HG03159 (cell line): ENCODE data around the gene COX18.

Source experiments
- ATAC-seq: cut with Tn5 transposase; IDR thresholded peaks from one replicate; pipeline ENCODE4 v1.9.1; 2021; ENCODE audit warnings: mild to moderate bottlenecking, moderate library complexity; ENCODE audit not compliant: unreplicated experiment

Gene COX18, protein sequence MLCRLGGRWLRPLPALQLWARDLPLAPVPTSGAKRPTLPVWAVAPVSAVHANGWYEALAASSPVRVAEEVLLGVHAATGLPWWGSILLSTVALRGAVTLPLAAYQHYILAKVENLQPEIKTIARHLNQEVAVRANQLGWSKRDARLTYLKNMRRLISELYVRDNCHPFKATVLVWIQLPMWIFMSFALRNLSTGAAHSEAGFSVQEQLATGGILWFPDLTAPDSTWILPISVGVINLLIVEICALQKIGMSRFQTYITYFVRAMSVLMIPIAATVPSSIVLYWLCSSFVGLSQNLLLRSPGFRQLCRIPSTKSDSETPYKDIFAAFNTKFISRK

GRCh38 chr4:73069338-73070073 is at the start of gene COX18:
Gene COX18 (minus strand): TSS chr4:73069716. CDS start chr4:73069649, 67 bp downstream.
- peak; percentile 83 for ATAC-seq

- ATAC-seq = no peak
These were observed 40.0 kb upstream of the COX18 start for GRCh38 chr4:73109493-73109892.

GRCh38 chr4:73104695-73105094 is 35.2 kb upstream of the COX18 start:
- no peak for ATAC-seq

GRCh38 chr4:73103799-73104503 is 34.4 kb upstream of the COX18 start:
- no peak for ATAC-seq

DNA sequence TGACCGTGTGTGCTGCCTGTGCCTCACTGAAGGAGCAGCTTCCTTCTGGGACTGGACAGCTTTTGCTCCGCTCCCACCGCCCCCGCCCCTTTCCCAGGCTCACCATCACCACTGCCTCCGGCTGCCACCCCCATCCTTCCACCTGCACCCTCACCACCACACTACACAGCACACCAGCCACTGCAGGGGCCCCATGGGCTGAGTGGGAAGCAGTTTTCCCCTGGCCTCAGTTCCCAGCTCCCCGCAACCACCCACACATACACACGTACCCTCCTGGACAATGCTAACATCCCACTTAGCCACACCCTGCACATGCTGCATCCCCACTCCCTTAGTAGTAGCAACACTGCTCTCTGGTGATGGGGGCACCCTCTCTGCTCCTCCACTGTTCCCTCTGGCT is 29.6 kb upstream of the COX18 start:
- no peak for ATAC-seq

DNA sequence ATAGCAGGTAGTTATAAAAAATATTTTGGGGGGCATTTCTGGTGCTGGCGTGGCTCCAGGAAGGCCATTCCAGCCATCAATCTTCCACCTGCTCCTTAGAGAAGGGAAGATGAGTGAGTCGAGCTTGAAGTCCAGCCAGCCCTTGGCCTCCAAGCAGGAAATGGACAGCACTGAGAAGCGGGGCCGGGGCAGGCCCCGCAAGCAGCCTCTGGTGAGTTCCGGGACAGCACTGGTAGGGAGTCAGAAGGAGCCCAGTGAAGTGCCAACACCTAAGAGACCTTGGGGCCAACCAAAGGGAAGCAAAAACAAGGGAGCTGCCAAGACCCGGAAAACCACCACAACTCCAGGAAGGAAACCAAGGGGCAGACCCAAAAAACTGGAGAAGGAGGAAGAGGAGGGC is 29.2 kb upstream of the COX18 start:
- ATAC-seq = no peak

- ATAC-seq = no peak
These were observed 28.5 kb upstream of the COX18 start for GRCh38 chr4:73098016-73098415.

DNA sequence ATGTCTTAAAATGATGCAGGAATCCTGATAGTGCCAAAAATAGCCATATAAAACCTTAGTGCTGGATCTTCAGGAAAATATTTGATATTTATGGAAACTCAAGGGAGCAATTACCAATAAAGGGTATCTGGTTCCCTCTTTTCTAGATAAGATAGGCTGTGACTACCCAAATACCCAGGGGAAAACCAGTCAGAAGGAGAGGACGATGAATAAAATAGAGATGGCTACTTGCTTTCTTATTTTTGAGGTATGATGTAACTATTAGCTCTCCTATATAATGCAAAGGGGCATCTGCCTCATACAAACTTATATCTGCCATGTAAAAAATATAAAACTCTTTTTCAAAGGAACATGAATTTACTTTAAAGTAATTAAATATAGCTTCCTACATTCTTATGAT is 23.4 kb upstream of the COX18 start:
- no peak for ATAC-seq

- no peak for ATAC-seq
These were observed 21.2 kb upstream of the COX18 start for GRCh38 chr4:73090738-73091137.

DNA sequence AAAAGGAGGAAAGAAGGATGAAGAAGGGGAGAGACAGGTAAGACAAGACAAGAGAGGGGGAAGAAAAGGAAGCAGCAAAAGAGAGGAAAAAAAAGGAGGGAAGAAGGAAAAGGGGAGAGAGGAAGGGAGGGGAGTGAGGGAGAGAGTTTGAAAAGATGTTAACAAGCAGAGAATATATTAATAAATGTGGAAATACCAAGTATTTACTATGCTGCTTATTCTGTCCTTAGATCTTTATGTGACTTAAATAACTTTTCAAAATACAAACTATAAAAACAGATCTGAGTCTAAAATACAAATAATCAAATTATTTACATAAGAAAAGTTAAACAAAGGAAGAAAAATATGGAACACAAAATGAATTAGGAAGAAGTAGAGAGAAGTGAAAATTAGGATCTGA is 18.4 kb upstream of the COX18 start:
- ATAC-seq = no peak

- ATAC-seq = no peak
These were observed 16.8 kb upstream of the COX18 start for GRCh38 chr4:73086095-73086868.

DNA sequence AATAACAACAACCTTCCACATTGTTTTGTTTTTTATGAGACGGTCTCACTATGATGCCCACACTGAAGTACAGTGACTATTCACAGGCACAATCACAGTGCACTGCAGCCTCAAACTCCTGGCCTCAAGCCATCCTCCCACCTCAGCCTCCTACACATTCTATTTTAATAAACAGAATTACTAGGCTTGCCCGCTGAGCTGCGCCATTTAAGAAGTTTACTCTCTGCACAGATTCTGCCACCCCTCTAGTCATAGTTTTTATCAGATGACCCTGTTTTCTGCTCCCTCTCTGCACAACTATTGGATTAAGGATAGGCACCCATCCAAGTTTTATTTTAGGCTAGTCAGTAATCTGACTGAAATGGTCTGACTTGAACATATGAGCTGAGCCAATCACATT is 11.3 kb upstream of the COX18 start:
- ATAC-seq = no peak

- no peak for ATAC-seq
These were observed 6.3 kb upstream of the COX18 start for GRCh38 chr4:73075832-73076231.

DNA sequence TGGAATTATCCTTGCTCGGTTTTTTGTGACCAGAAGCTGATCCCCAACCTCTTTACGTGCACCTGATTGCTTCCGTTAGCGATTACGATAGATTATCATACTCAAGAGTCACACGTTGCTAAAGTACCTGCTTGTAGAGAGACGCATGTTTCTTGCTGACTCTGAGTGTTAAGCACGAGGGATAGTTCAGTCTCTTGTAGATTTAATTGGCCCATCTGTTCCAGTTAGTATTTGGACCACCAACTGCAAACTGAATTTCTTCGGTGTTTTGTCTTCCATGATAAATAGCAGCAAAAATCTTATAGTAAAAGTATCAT is 516 bp upstream of the COX18 start:
- peak; percentile 10 for ATAC-seq

DNA sequence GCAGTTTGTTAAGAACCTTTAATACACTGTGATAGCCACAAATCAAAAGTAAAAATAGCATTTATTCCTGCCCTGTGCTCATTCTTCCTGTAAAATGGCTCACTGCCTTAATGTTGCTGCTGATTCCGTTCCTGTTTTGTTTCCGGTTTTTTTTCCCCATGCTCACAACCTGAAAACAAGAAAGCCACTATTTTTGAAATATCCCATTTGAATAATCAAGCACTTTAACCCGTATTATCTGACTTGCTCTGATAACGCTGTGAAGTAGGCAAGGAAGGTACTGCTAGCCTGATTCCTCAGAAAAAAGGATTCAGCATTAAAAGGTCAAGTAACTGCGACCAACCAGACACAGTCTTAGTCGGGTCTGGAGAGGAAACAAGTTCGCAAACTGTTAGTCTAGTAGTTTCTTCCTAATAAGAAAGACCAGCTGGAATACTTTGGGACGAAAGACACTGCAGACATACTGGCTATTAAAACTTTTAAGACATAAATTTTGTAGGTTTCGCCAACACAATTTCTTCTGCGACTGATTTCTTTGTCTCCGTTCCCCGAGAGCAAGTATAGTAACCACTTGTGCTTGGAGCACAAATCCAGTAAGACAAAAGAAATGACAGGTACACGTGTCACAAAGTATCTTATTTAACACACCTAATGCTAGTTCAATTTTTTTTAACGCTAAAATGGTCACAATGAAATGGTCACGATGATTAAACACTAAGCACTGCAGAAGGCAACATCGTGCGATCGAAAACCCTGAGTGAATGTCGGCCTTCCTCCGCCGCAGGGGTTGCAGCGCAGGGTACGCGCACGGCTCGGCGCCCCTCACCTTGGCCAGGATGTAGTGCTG is 802 bp downstream of the COX18 start:
- ATAC-seq = peak; percentile 1

- no peak for ATAC-seq
These were observed 1.5 kb downstream of the COX18 start for GRCh38 chr4:73067971-73068394.

DNA sequence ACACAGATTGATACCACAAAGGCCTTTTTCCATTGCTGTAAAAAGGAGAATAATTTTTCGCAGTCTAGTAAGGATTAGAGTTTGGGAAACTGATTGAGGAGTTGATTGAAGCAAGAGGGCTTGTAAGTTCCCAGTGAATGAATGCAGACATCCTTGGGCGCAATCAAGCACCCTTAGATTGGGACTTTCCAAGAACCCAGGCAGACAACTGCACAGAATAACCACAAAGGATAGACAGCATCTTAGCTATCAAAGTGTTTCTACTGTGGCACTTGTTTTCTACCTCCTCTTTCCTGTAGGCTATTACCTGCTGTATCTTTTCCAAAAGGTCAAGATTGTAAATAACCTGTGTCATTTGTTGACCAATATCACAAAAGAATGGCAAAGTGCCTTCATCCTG is 2.6 kb downstream of the COX18 start:
- ATAC-seq = no peak

DNA sequence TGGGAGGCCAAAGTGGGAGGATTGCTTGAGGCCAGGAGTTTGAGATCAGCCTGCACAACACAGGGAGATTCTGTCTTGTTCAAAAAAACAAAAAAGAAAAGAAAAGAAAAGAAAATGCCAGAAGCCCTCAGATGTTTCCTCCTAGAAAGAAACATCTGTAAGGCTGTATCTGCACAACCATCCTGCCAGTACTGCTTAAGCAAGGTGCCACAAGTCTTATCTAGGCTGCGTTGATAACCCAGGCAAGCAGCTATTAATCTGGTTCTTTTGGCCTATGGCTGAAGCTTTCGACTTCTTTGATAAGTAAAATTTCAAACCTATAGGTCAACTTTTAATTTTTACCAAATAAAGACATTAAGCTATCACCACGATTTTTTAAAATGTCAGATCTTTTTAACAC is 3.1 kb downstream of the COX18 start:
- ATAC-seq = no peak

- ATAC-seq = no peak
These were observed 5.0 kb downstream of the COX18 start for GRCh38 chr4:73064536-73064935.

GRCh38 chr4:73055241-73055897 is 14.1 kb downstream of the COX18 start:
- peak; percentile 75 for ATAC-seq
